Hematopoietic multipotent progenitor cell treated with erythropoietin and hydrocortisone succinate and interleukin-3 and kit ligand, for 4 days (in vitro differentiated cells): ENCODE data around the gene ANTKMT.

ENCODE experiments used
- DNase-seq: peaks from one replicate; pipeline ENCODE4 v3.0.0-alpha.2; 2015

ANTKMT gene

GRCh38 chr16:715477-716199 is 5.3 kb upstream of the ANTKMT start:
- peak; percentile 52 for DNase-seq

GRCh38 chr16:716200-716568 is 4.8 kb upstream of the ANTKMT start:
- DNase-seq = no peak

- DNase-seq = no peak
Observed at GRCh38 chr16:716768-717325, 4.1 kb upstream of the ANTKMT start.

- no peak for DNase-seq
Observed at GRCh38 chr16:717450-718245, 3.3 kb upstream of the ANTKMT start.

GRCh38 chr16:718389-718788 is 2.6 kb upstream of the ANTKMT start:
- no peak for DNase-seq

- no peak for DNase-seq
Observed at GRCh38 chr16:718922-719321, 2.0 kb upstream of the ANTKMT start.

- DNase-seq = peak; percentile 55
Observed at GRCh38 chr16:719815-720446, 1.0 kb upstream of the ANTKMT start.

GRCh38 chr16:720447-720989 is 428 bp upstream of the ANTKMT start:
- peak; percentile 84 for DNase-seq

- DNase-seq = no peak
Observed at GRCh38 chr16:721765-722540, 1.0 kb downstream of the ANTKMT start.

- DNase-seq = no peak
Observed at GRCh38 chr16:722835-723633, 2.1 kb downstream of the ANTKMT start.

- DNase-seq = no peak
Observed at GRCh38 chr16:723695-724094, 2.7 kb downstream of the ANTKMT start.

- no peak for DNase-seq
Observed at GRCh38 chr16:724188-725040, 3.5 kb downstream of the ANTKMT start.

- no peak for DNase-seq
Observed at GRCh38 chr16:725041-725376, 4.1 kb downstream of the ANTKMT start.

- DNase-seq = no peak
Observed at GRCh38 chr16:725463-726187, 4.7 kb downstream of the ANTKMT start.

GRCh38 chr16:726188-726437 is 5.2 kb downstream of the ANTKMT start:
- DNase-seq = no peak

GRCh38 chr16:726438-727290 is 5.7 kb downstream of the ANTKMT start, which contains the start of the genes CCDC78 and HAGHL:
Gene CCDC78, minus strand, starts transcription at chr16:726443. Its CDS starts 76 bp downstream, at chr16:726367.
Gene HAGHL, plus strand, starts transcription at chr16:727106. Its CDS starts 404 bp downstream, at chr16:727510.
- peak; percentile 82 for DNase-seq

- DNase-seq = peak; percentile 85
Observed at GRCh38 chr16:727291-727977, 6.5 kb downstream of the ANTKMT start.

- DNase-seq = peak; percentile 92
Observed at GRCh38 chr16:728131-728889, 7.4 kb downstream of the ANTKMT start.
